IMR-90 (cell line): ENCODE results near the gene PARP6. TPM values are rescaled to one million over a fixed set of nuclear protein-coding genes. Genes with fewer than 3 reads are reported as not detected.

Experiments used
- ATAC-seq: fragments of 200-7000 bp; cut with Tn5 transposase; 2 replicates; pipeline ENCODE4 v1.9.1; 2020; ENCODE audit warnings: low read depth, mild to moderate bottlenecking, moderate library complexity
- BruUV-seq: library from RNA; stranded (reverse); fragments of 400-500 nt; replicated peaks from 2 replicates; lab custom pipeline; 2021; lab: Mats Ljungman, UMichigan
- CTCF ChIA-PET: fragments of 300-600 bp; formaldehyde crosslinking; extraction: SDS; loops from one replicate; lab custom pipeline; 2021; ENCODE audit warnings: antibody characterized with exemption; lab: Yijun Ruan, JAX
- POLR2A ChIA-PET: fragments of 300-600 bp; sonication (Branson Sonifier 250); formaldehyde crosslinking; loops from one replicate; lab custom pipeline; 2022; ENCODE audit warnings: antibody characterized with exemption; ENCODE audit not compliant: unreplicated experiment; lab: Charles Lee
- DNase-seq: peaks from one replicate; pipeline ENCODE4 v3.0.0; 2013
- H2AFZ ChIP-seq: replicated peaks from 2 replicates; pipeline ENCODE3; 2013; ENCODE audit warnings: low read length, mild to moderate bottlenecking; ENCODE audit not compliant: poor library complexity
- H2AK5ac ChIP-seq: 2 replicates; pipeline ENCODE4 v1.6.1; 2013; ENCODE audit warnings: low read depth, low read length, inconsistent platforms
- H2AK9ac ChIP-seq: replicated peaks from 2 replicates; pipeline ENCODE3; 2013; ENCODE audit warnings: mild to moderate bottlenecking, low read depth, low read length, moderate library complexity; ENCODE audit not compliant: poor library complexity
- H2BK120ac ChIP-seq: 2 replicates; pipeline ENCODE4 v1.6.1; 2013; ENCODE audit warnings: low read depth, low read length, inconsistent platforms
- H2BK15ac ChIP-seq: 3 replicates; pipeline ENCODE4 v1.6.1; 2013; ENCODE audit warnings: low read depth, low read length, inconsistent platforms
- H2BK20ac ChIP-seq: 2 replicates; pipeline ENCODE4 v1.6.1; 2013; ENCODE audit warnings: low read depth, mild to moderate bottlenecking, inconsistent platforms, low read length, moderate library complexity
- H2BK5ac ChIP-seq: 2 replicates; pipeline ENCODE4 v1.6.1; 2013; ENCODE audit warnings: mild to moderate bottlenecking, low read depth, low read length, inconsistent platforms; ENCODE audit not compliant: poor library complexity, severe bottlenecking
- H3K14ac ChIP-seq: replicated peaks from 2 replicates; pipeline ENCODE4 v1.6.1; 2013; ENCODE audit warnings: low read depth, low read length, inconsistent platforms
- H3K18ac ChIP-seq: 2 replicates; pipeline ENCODE4 v1.6.1; 2013; ENCODE audit warnings: low read depth, low read length, control low read depth
- H3K23ac ChIP-seq: 2 replicates; pipeline ENCODE4 v1.6.1; 2013; ENCODE audit warnings: low read depth, low read length, inconsistent platforms
- H3K27ac ChIP-seq: 2 replicates; pipeline ENCODE4 v1.5.1; 2013; ENCODE audit warnings: mild to moderate bottlenecking, control low read depth, low read length; ENCODE audit not compliant: insufficient read depth
- H3K27me3 ChIP-seq: 2 replicates; pipeline ENCODE4 v1.6.1; 2013; ENCODE audit warnings: low read length; ENCODE audit not compliant: control insufficient read depth, insufficient read depth
- H3K36me3 ChIP-seq: 2 replicates; pipeline ENCODE4 v1.6.1; 2013; ENCODE audit warnings: low read length, mixed read lengths; ENCODE audit not compliant: control insufficient read depth, insufficient read depth
- H3K4ac ChIP-seq: 2 replicates; pipeline ENCODE4 v1.6.1; 2013; ENCODE audit warnings: low read depth, low read length, inconsistent platforms
- H3K4me1 ChIP-seq: 2 replicates; pipeline ENCODE4 v1.6.1; 2013; ENCODE audit warnings: low read length, mixed read lengths; ENCODE audit not compliant: control insufficient read depth, insufficient read depth
- H3K4me2 ChIP-seq: 2 replicates; pipeline ENCODE4 v1.6.1; 2013; ENCODE audit warnings: low read depth, mild to moderate bottlenecking, control low read depth, low read length, moderate library complexity
- H3K4me3 ChIP-seq: 2 replicates; pipeline ENCODE4 v1.5.1; 2013; ENCODE audit warnings: low read depth, mild to moderate bottlenecking, control low read depth, low read length, moderate library complexity; ENCODE audit not compliant: insufficient read depth
- H3K56ac ChIP-seq: 2 replicates; pipeline ENCODE4 v1.6.1; 2013; ENCODE audit warnings: low read length, inconsistent platforms; ENCODE audit not compliant: insufficient read depth; ENCODE audit errors: extremely low read depth
- H3K79me1 ChIP-seq, 2 experiments: 2 replicates each; pipeline ENCODE4 v1.6.1; 2013; ENCODE audit warnings: low read length in 2 of 2, inconsistent platforms in 1 of 2, low read depth in 1 of 2
- H3K9ac ChIP-seq: 2 replicates; pipeline ENCODE4 v1.6.1; 2013; ENCODE audit warnings: low read depth, low read length, control low read depth
- H3K9me1 ChIP-seq: 2 replicates; pipeline ENCODE4 v1.6.1; 2013; ENCODE audit warnings: low read length, inconsistent platforms; ENCODE audit not compliant: insufficient read depth
- H3K9me3 ChIP-seq: 2 replicates; pipeline ENCODE4 v1.6.1; 2013; ENCODE audit warnings: low read length; ENCODE audit not compliant: control insufficient read depth, insufficient read depth
- H4K20me1 ChIP-seq: 2 replicates; pipeline ENCODE4 v1.6.1; 2013; ENCODE audit warnings: low read length, inconsistent platforms; ENCODE audit not compliant: insufficient read depth
- H4K5ac ChIP-seq: 2 replicates; pipeline ENCODE4 v1.6.1; 2013; ENCODE audit warnings: mild to moderate bottlenecking, low read depth, low read length, control low read depth
- H4K8ac ChIP-seq, 2 experiments: 2 replicates each; pipeline ENCODE4 v1.6.1; 2013; ENCODE audit warnings: low read depth in 2 of 2, low read length in 2 of 2, control low read depth in 1 of 2, inconsistent platforms in 1 of 2
- H4K91ac ChIP-seq: 2 replicates; pipeline ENCODE4 v1.6.1; 2013; ENCODE audit warnings: low read depth, low read length, inconsistent platforms; ENCODE audit not compliant: insufficient read depth
- BHLHE40 ChIP-seq: fragments of 150-350 bp; IDR thresholded peaks from 2 replicates; pipeline ENCODE4 v1.6.1; 2016; ENCODE audit warnings: mild to moderate bottlenecking, low read depth, low read length
- CEBPB ChIP-seq: IDR thresholded peaks from 2 replicates; pipeline ENCODE4 v1.6.1; 2012; ENCODE audit warnings: low read depth, low read length, improper control_type of control experiment
- MAZ ChIP-seq: IDR thresholded peaks from 2 replicates; pipeline ENCODE4 v1.6.1; 2012; ENCODE audit warnings: low read depth, mild to moderate bottlenecking, low read length, improper control_type of control experiment, moderate library complexity, borderline replicate concordance
- MXI1 ChIP-seq: IDR thresholded peaks from 2 replicates; pipeline ENCODE4 v1.6.1; 2012; ENCODE audit warnings: low read depth, mild to moderate bottlenecking, low read length, moderate library complexity, borderline replicate concordance
- POLR2A ChIP-seq: IDR thresholded peaks from 2 replicates; pipeline ENCODE4 v1.6.1; 2012; ENCODE audit warnings: mild to moderate bottlenecking, low read depth, low read length
- WGBS, 2 experiments: methylation state at CpG; one replicate each; pipeline versions ENCODE4 v1.1.5 to v1.1.7; 2013; ENCODE audit warnings: missing lambda C conversion rate in 2 of 2; ENCODE audit not compliant: insufficient read length in 1 of 2; ENCODE audit errors: extremely low coverage in 2 of 2; 5-methylcytosine and 5-hydroxymethylcytosine counted together
- dilution Hi-C: fragments of 300-500 bp; cut with HindIII; formaldehyde crosslinking; loops from one replicate; pipeline ENCODE4 v1.14.3; 2018; ENCODE audit warnings: low sequenced_read_pairs; ENCODE audit not compliant: unreplicated experiment
- in situ Hi-C: fragments of 300-500 bp; cut with MboI; formaldehyde crosslinking; loops from 3 replicates; pipeline ENCODE4 v1.14.3; 2019; ENCODE audit warnings: low sequenced_read_pairs, inconsistent platforms, mixed read lengths
- intact Hi-C: fragments of 100-400 bp; cut with micrococcal nuclease; formaldehyde crosslinking; loops from 2 replicates; pipeline ENCODE4 v1.10.0; 2022
- polyA plus RNA-seq, 3 experiments: library from polyadenylated mRNA; depleted of rRNA; stranded (reverse); fragments of >200 nt; gene quantifications; 2 replicates each; pipeline ENCODE4 v1.2.3, GENCODE V29; 2012; ENCODE audit warnings: low replicate concordance in 1 of 3
- total RNA-seq: library from RNA; depleted of rRNA; stranded (reverse); fragments of >200 nt; gene quantifications from 2 replicates; pipeline ENCODE4 v1.2.3, GENCODE V29; 2012

PARP6 gene
- total and polyA plus RNA-seq, 2 of the 4 experiments (the other 2 are of a cell fraction): 13.4 to 45.1 TPM

- TF ChIP-seq MXI1: peak; percentile 45; the same call in 1 of the 2 replicates
Observed at GRCh38 chr15:72231833-72232478, 40.4 kb downstream of the PARP6 start (continued).

GRCh38 chr15:72231066-72231832 is 41.1 kb downstream of the PARP6 start, which contains the start of gene PKM:
TSS of gene PKM (minus strand) at chr15:72231190. CDS start at chr15:72219097, 12,093 bp downstream.
- Histone ChIP-seq H2BK20ac (no peak within 1 kb of the TSS), H3K9ac (peak within 1 kb of the TSS; percentile 100), H2BK15ac (peak within 1 kb of the TSS; percentile 60; the same call in 1 of the 3 replicates), H2BK5ac (peak within 1 kb of the TSS; percentile 99), H3K79me1 (peaks cover 11 to 45% of the 10 kb centered on the region in 2 experiments; a peak in 3 of 4 replicates), H4K91ac (peak within 1 kb of the TSS; percentile 99), H4K20me1 (peaks cover 32% of the 10 kb centered on the region), H3K14ac (peak within 1 kb of the TSS; percentile 99), H2AK9ac (peak within 1 kb of the TSS; percentile 99), H3K23ac (peak within 1 kb of the TSS; percentile 97), H3K4me1 (peaks cover 15% of the 10 kb centered on the region), H3K27me3 (no peaks in the 10 kb centered on the region), H3K4me2 (peak within 1 kb of the TSS; percentile 96), H3K9me1 (peaks cover 7% of the 10 kb centered on the region; the same call in 1 of the 2 replicates), H3K4ac (peak within 1 kb of the TSS; percentile 98), H3K4me3 (peak within 1 kb of the TSS; percentile 96), H3K27ac (peak within 1 kb of the TSS; percentile 100), H2AFZ (peak within 1 kb of the TSS; percentile 82), H3K9me3 (no peaks in the 10 kb centered on the region), H4K8ac (peak within 1 kb of the TSS; percentile 95 to 98), H4K5ac (peak within 1 kb of the TSS; percentile 93), H3K36me3 (peaks cover 2% of the 10 kb centered on the region; the same call in 1 of the 2 replicates), H3K18ac (peak within 1 kb of the TSS; percentile 97), H3K56ac (peak within 1 kb of the TSS; percentile 95), H2AK5ac (peak within 1 kb of the TSS; percentile 99), H2BK120ac (peak within 1 kb of the TSS; percentile 61)
- dilution Hi-C loops: no loop called here
- ATAC-seq: peak; percentile 66
- no TSS peak for BruUV-seq
- POLR2A ChIA-PET: interaction anchor here (0.6 kb wide), 1 partner anchor 13 kb away, joined by 7 read pairs; no protein-coding TSS in a partner anchor
- TF ChIP-seq MAZ (peak; percentile 44; the same call in 1 of the 2 replicates), CEBPB (no peak), BHLHE40 (peak; percentile 56; the same call in 1 of the 2 replicates), MXI1 (peak; percentile 78; the same call in 1 of the 2 replicates), POLR2A (peak; percentile 98)
- CTCF ChIA-PET: no interaction called here
- WGBS, 2 experiments: 0% methylated on average over 21 of the region's 67 CpGs; no CpG with 5 or more reads in 1 of the 2 experiments
- intact Hi-C loops: loop anchor here (2.0 kb wide), 1 partner anchor 32 kb away; no protein-coding TSS in a partner anchor
- peak; percentile 97 for DNase-seq
- in situ Hi-C loops: no loop called here
